Ishikawa (cell line): ENCODE measurements around the gene HDAC9.

Source experiments
- CEBPB ChIP-seq: IDR thresholded peaks from 2 replicates; pipeline ENCODE4 v1.6.1; 2012
- CREB1 ChIP-seq: IDR thresholded peaks from 2 replicates; pipeline ENCODE4 v1.6.1; 2012; ENCODE audit warnings: low read depth
- EGR1 ChIP-seq: IDR thresholded peaks from 2 replicates; pipeline ENCODE4 v1.6.1; 2012
- EP300 ChIP-seq: IDR thresholded peaks from 2 replicates; pipeline ENCODE4 v1.6.1; 2012; ENCODE audit warnings: borderline replicate concordance
- FOXM1 ChIP-seq: IDR thresholded peaks from 2 replicates; pipeline ENCODE4 v1.6.1; 2012; ENCODE audit warnings: low read depth, borderline replicate concordance
- NFIC ChIP-seq: IDR thresholded peaks from 2 replicates; pipeline ENCODE4 v1.6.1; 2012
- RAD21 ChIP-seq: IDR thresholded peaks from 2 replicates; pipeline ENCODE4 v1.6.1; 2012; ENCODE audit warnings: low read depth
- TAF1 ChIP-seq: IDR thresholded peaks from 2 replicates; pipeline ENCODE4 v1.6.1; 2012; ENCODE audit warnings: low read depth, mild to moderate bottlenecking
- TCF12 ChIP-seq: IDR thresholded peaks from 2 replicates; pipeline ENCODE4 v1.6.1; 2012; ENCODE audit warnings: low read depth
- TEAD4 ChIP-seq: IDR thresholded peaks from 2 replicates; pipeline ENCODE4 v1.6.1; 2012
- YY1 ChIP-seq: IDR thresholded peaks from 2 replicates; pipeline ENCODE4 v1.6.1; 2012; ENCODE audit warnings: low read depth
- ZBTB7A ChIP-seq: IDR thresholded peaks from 2 replicates; pipeline ENCODE4 v1.6.1; 2012; ENCODE audit warnings: low read depth
- TF ChIP-seq, protein P1 (sequence below): IDR thresholded peaks from 2 replicates; pipeline ENCODE4 v1.6.1; 2012
- TF ChIP-seq, protein P2 (sequence below): IDR thresholded peaks from 2 replicates; pipeline ENCODE4 v1.6.1; 2012; ENCODE audit warnings: low read depth, mild to moderate bottlenecking
- TF ChIP-seq, protein P3 (sequence below): IDR thresholded peaks from 2 replicates; pipeline ENCODE4 v1.6.1; 2012

Gene HDAC9

DNA sequence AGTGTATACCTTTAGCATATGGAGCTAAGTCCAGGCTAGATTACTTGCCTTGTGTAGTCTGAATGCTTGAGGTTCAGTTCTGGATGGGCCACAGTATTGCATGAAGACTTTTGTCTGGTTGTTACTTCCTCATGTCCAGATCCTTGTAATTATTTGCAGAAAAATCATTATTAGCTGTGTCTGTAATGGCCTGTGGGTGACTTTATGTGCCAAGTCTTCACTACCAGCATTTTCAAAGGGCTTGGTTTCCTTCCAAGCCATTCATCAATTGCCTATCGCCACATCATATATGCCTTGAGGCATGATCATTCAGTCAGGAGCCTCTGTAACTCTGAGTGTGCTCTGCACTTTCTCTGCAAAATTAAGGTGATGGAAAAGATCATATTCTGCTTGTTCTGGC, 13.8 kb upstream of the HDAC9 start:
- no peak for TF ChIP-seq EP300
- no peak for TF ChIP-seq CEBPB
- no peak for TF ChIP-seq FOXM1
- TF ChIP-seq, protein P1, sequence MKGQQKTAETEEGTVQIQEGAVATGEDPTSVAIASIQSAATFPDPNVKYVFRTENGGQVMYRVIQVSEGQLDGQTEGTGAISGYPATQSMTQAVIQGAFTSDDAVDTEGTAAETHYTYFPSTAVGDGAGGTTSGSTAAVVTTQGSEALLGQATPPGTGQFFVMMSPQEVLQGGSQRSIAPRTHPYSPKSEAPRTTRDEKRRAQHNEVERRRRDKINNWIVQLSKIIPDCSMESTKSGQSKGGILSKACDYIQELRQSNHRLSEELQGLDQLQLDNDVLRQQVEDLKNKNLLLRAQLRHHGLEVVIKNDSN, result no peak
- TF ChIP-seq EGR1, result no peak
- no peak for TF ChIP-seq NFIC
- TF ChIP-seq RAD21, result no peak
- TF ChIP-seq TAF1, result no peak
- TF ChIP-seq, protein P2, sequence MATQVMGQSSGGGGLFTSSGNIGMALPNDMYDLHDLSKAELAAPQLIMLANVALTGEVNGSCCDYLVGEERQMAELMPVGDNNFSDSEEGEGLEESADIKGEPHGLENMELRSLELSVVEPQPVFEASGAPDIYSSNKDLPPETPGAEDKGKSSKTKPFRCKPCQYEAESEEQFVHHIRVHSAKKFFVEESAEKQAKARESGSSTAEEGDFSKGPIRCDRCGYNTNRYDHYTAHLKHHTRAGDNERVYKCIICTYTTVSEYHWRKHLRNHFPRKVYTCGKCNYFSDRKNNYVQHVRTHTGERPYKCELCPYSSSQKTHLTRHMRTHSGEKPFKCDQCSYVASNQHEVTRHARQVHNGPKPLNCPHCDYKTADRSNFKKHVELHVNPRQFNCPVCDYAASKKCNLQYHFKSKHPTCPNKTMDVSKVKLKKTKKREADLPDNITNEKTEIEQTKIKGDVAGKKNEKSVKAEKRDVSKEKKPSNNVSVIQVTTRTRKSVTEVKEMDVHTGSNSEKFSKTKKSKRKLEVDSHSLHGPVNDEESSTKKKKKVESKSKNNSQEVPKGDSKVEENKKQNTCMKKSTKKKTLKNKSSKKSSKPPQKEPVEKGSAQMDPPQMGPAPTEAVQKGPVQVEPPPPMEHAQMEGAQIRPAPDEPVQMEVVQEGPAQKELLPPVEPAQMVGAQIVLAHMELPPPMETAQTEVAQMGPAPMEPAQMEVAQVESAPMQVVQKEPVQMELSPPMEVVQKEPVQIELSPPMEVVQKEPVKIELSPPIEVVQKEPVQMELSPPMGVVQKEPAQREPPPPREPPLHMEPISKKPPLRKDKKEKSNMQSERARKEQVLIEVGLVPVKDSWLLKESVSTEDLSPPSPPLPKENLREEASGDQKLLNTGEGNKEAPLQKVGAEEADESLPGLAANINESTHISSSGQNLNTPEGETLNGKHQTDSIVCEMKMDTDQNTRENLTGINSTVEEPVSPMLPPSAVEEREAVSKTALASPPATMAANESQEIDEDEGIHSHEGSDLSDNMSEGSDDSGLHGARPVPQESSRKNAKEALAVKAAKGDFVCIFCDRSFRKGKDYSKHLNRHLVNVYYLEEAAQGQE, result no peak
- TF ChIP-seq, protein P3, sequence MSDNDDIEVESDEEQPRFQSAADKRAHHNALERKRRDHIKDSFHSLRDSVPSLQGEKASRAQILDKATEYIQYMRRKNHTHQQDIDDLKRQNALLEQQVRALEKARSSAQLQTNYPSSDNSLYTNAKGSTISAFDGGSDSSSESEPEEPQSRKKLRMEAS, result no peak
- no peak for TF ChIP-seq CREB1
- no peak for TF ChIP-seq TCF12
- no peak for TF ChIP-seq ZBTB7A

DNA sequence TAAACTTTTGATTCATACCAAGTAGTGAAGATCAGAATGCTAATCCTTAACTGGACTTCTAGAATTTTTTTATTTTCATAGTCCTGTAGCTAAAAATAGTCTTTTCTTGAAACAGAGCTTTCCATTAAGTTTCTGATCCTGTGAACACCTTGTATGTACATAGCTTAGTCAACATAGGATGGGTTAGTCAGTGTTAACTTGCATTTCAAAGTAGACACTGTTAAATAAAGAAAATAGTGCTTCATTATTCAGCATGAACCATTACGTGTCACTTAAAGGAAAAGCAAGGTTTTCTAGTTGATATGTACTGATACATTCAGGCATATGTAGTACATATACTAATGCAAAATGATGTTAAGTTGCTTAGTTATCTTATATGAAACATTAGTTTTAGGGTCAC, 7.5 kb upstream of the HDAC9 start:
- TF ChIP-seq FOXM1 (no peak), ZBTB7A (no peak), TAF1 (no peak), TCF12 (no peak), EP300 (no peak), RAD21 (no peak), EGR1 (no peak)
- TF ChIP-seq, protein P1, result no peak
- TF ChIP-seq, protein P2, result no peak
- TF ChIP-seq, protein P3, result no peak

DNA sequence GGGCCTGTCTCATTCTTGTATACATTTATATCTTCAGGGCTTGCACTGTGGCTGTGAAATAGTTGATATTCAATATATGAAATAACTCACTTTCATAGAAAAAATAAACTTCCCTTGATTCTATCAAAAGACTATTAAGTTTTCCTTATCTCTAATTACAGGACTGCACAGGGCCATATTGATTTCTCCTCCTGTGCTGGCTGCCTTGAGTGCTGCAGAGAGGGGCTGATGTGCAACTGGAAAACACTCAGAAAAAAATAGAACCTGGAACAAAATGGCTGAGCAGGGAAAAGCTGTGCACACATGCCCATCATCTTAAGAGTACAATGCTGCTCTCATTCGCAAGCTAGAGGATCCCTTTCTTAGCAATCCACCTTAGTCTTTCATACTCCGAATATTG, 5.9 kb upstream of the HDAC9 start:
- TF ChIP-seq, protein P3, result no peak
- TF ChIP-seq YY1 (no peak), TCF12 (no peak), TAF1 (no peak), TEAD4 (no peak), FOXM1 (no peak), RAD21 (no peak), NFIC (no peak), EP300 (no peak), EGR1 (no peak), CREB1 (no peak), ZBTB7A (no peak), CEBPB (no peak)
- TF ChIP-seq, protein P1, result no peak
- TF ChIP-seq, protein P2, result no peak

DNA sequence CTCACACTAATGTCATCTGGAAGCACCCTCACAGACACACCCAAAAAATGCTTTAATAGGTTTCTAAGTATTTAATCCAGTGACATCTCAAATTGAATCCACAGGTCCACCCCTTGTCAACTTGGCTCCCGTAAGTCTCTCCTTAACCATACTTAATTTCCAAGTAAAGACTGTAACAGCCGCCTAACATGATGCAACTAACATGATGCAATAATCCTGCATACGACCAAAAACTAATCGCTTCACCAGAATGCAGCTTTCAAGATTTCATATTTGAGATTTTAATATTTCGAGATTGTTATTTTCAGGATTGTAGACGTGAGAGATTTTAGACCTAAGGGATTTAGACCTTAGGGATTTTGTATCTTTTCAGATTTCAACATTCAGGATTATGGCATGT, 3.7 kb upstream of the HDAC9 start:
- no peak for TF ChIP-seq EP300
- no peak for TF ChIP-seq ZBTB7A
- TF ChIP-seq TCF12, result no peak
- TF ChIP-seq, protein P3, result no peak
- TF ChIP-seq FOXM1, result no peak
